ENCODE measurements around the gene ADSS1.

ADSS1 gene

GRCh38 chr14:104715416-104715815, 8.6 kb upstream of the ADSS1 start:
- Histone ChIP-seq H3K27ac (ENCODE audit: low read length, poor library complexity, severe bottlenecking) (no peak overlapping the region), H3K9me3 (ENCODE audit: control insufficient read depth, low read length) (no peaks in the 10 kb centered on the region), H3K27me3 (ENCODE audit: control insufficient read depth in 1 of 2, insufficient read depth in 1 of 2, low read length in 2 of 2) (no peaks in the 10 kb centered on the region), H2BK15ac (ENCODE audit: low read depth, poor library complexity, severe bottlenecking) (no peak overlapping the region), H3K4ac (ENCODE audit: low read depth in 1 of 2, low read length in 2 of 2) (no peak overlapping the region), H3K18ac (ENCODE audit: low read depth in 1 of 2, low read length in 2 of 2) (no peak overlapping the region), H3K4me1 (ENCODE audit: control insufficient read depth, insufficient read depth, low read depth, low read length) (peaks cover 2% of the 10 kb centered on the region), H3K79me1 (replicated peaks; ENCODE audit: low read length, poor library complexity, severe bottlenecking) (peaks cover 15% of the 10 kb centered on the region), H2BK12ac (ENCODE audit: low read length in 2 of 2) (no peak overlapping the region), H4K8ac (ENCODE audit: low read length) (no peak overlapping the region), H3K4me3 (ENCODE audit: insufficient read depth in 1 of 2, low read depth in 1 of 2, low read length in 2 of 2) (no peak overlapping the region), H3K9ac (ENCODE audit: low read length) (no peak overlapping the region), H3K4me2 (ENCODE audit: low read length, poor library complexity, severe bottlenecking) (no peak overlapping the region), H2AFZ (ENCODE audit: low read depth, low read length) (no peak overlapping the region), H2BK120ac (ENCODE audit: low read depth, low read length) (no peak overlapping the region), H2BK5ac (ENCODE audit: low read depth, low read length, poor library complexity, severe bottlenecking) (no peak overlapping the region), H3K36me3 (ENCODE audit: control insufficient read depth in 1 of 2, insufficient read depth in 2 of 2, low read depth in 1 of 2, low read length in 2 of 2) (peaks cover 82 to 98% of the 10 kb centered on the region in 2 experiments), H3K14ac (ENCODE audit: low read length in 2 of 2) (no peak overlapping the region), H2AK5ac (ENCODE audit: low read length, severe bottlenecking) (no peak overlapping the region), H4K91ac (ENCODE audit: low read length) (no peak overlapping the region), H3K23ac (ENCODE audit: low read length in 2 of 2) (no peak overlapping the region)
- no peak for DNase-seq
- 96% methylated on average over 18 of the region's 18 CpGs for WGBS

- no peak for DNase-seq
- Histone ChIP-seq H3K14ac (ENCODE audit: low read length in 2 of 2) (no peak overlapping the region), H3K9me3 (ENCODE audit: control insufficient read depth, low read length) (no peaks in the 10 kb centered on the region), H3K4ac (ENCODE audit: low read depth in 1 of 2, low read length in 2 of 2) (no peak overlapping the region), H3K36me3 (ENCODE audit: control insufficient read depth in 1 of 2, insufficient read depth in 2 of 2, low read depth in 1 of 2, low read length in 2 of 2) (peaks cover 78 to 95% of the 10 kb centered on the region in 2 experiments), H3K79me1 (replicated peaks; ENCODE audit: low read length, poor library complexity, severe bottlenecking) (peaks cover 15% of the 10 kb centered on the region), H2BK120ac (ENCODE audit: low read depth, low read length) (no peak overlapping the region), H2BK5ac (ENCODE audit: low read depth, low read length, poor library complexity, severe bottlenecking) (no peak overlapping the region), H3K23ac (ENCODE audit: low read length in 2 of 2) (no peak overlapping the region), H3K18ac (ENCODE audit: low read depth in 1 of 2, low read length in 2 of 2) (no peak overlapping the region), H3K4me1 (ENCODE audit: control insufficient read depth, insufficient read depth, low read depth, low read length) (peaks cover 2% of the 10 kb centered on the region), H2BK12ac (ENCODE audit: low read length in 2 of 2) (no peak overlapping the region), H3K4me3 (ENCODE audit: insufficient read depth in 1 of 2, low read depth in 1 of 2, low read length in 2 of 2) (no peak overlapping the region), H4K8ac (ENCODE audit: low read length) (no peak overlapping the region), H3K27ac (ENCODE audit: low read length, poor library complexity, severe bottlenecking) (no peak overlapping the region), H4K91ac (ENCODE audit: low read length) (no peak overlapping the region), H3K27me3 (ENCODE audit: control insufficient read depth in 1 of 2, insufficient read depth in 1 of 2, low read length in 2 of 2) (no peaks in the 10 kb centered on the region), H3K9ac (ENCODE audit: low read length) (no peak overlapping the region), H2AFZ (ENCODE audit: low read depth, low read length) (no peak overlapping the region), H2AK5ac (ENCODE audit: low read length, severe bottlenecking) (no peak overlapping the region), H2BK15ac (ENCODE audit: low read depth, poor library complexity, severe bottlenecking) (no peak overlapping the region), H3K4me2 (ENCODE audit: low read length, poor library complexity, severe bottlenecking) (no peak overlapping the region)
- 93% methylated on average over 12 of the region's 12 CpGs for WGBS
These were observed 8.2 kb upstream of the ADSS1 start for GRCh38 chr14:104715871-104716270.

GRCh38 chr14:104717137-104717536, 6.9 kb upstream of the ADSS1 start:
- Histone ChIP-seq H3K27me3 (ENCODE audit: control insufficient read depth in 1 of 2, insufficient read depth in 1 of 2, low read length in 2 of 2) (no peaks in the 10 kb centered on the region), H2BK5ac (ENCODE audit: low read depth, low read length, poor library complexity, severe bottlenecking) (no peak overlapping the region), H3K18ac (ENCODE audit: low read depth in 1 of 2, low read length in 2 of 2) (no peak overlapping the region), H2AFZ (ENCODE audit: low read depth, low read length) (no peak overlapping the region), H3K9ac (ENCODE audit: low read length) (no peak overlapping the region), H3K36me3 (ENCODE audit: control insufficient read depth in 1 of 2, insufficient read depth in 2 of 2, low read depth in 1 of 2, low read length in 2 of 2) (peaks cover 74 to 91% of the 10 kb centered on the region in 2 experiments), H2BK12ac (ENCODE audit: low read length in 2 of 2) (no peak overlapping the region), H3K4me1 (ENCODE audit: control insufficient read depth, insufficient read depth, low read depth, low read length) (peaks cover 7% of the 10 kb centered on the region), H3K23ac (ENCODE audit: low read length in 2 of 2) (no peak overlapping the region), H3K4ac (ENCODE audit: low read depth in 1 of 2, low read length in 2 of 2) (no peak overlapping the region), H4K8ac (ENCODE audit: low read length) (no peak overlapping the region), H4K91ac (ENCODE audit: low read length) (no peak overlapping the region), H3K27ac (ENCODE audit: low read length, poor library complexity, severe bottlenecking) (no peak overlapping the region), H3K4me2 (ENCODE audit: low read length, poor library complexity, severe bottlenecking) (no peak overlapping the region), H2AK5ac (ENCODE audit: low read length, severe bottlenecking) (no peak overlapping the region), H3K4me3 (ENCODE audit: insufficient read depth in 1 of 2, low read depth in 1 of 2, low read length in 2 of 2) (no peak overlapping the region), H3K9me3 (ENCODE audit: control insufficient read depth, low read length) (no peaks in the 10 kb centered on the region), H3K14ac (ENCODE audit: low read length in 2 of 2) (no peak overlapping the region), H3K79me1 (replicated peaks; ENCODE audit: low read length, poor library complexity, severe bottlenecking) (peaks cover 12% of the 10 kb centered on the region), H2BK120ac (ENCODE audit: low read depth, low read length) (no peak overlapping the region), H2BK15ac (ENCODE audit: low read depth, poor library complexity, severe bottlenecking) (no peak overlapping the region)
- WGBS: 93% methylated on average over 19 of the region's 22 CpGs
- no peak for DNase-seq

- WGBS: 92% methylated on average over 20 of the region's 20 CpGs
- no peak overlapping the region for H3K4ac ChIP-seq (ENCODE audit: low read depth in 1 of 2, low read length in 2 of 2)
- H3K4me3 ChIP-seq (ENCODE audit: insufficient read depth in 1 of 2, low read depth in 1 of 2, low read length in 2 of 2): no peak overlapping the region
- H2BK5ac ChIP-seq (ENCODE audit: low read depth, low read length, poor library complexity, severe bottlenecking): no peak overlapping the region
- H3K14ac ChIP-seq (ENCODE audit: low read length in 2 of 2): no peak overlapping the region
- no peak overlapping the region for H2BK120ac ChIP-seq (ENCODE audit: low read depth, low read length)
- no peaks in the 10 kb centered on the region for H3K9me3 ChIP-seq (ENCODE audit: control insufficient read depth, low read length)
- H3K4me2 ChIP-seq (ENCODE audit: low read length, poor library complexity, severe bottlenecking): no peak overlapping the region
- peaks cover 13% of the 10 kb centered on the region for H3K79me1 ChIP-seq (replicated peaks; ENCODE audit: low read length, poor library complexity, severe bottlenecking)
- H3K4me1 ChIP-seq (ENCODE audit: control insufficient read depth, insufficient read depth, low read depth, low read length): peaks cover 12% of the 10 kb centered on the region
- H3K18ac ChIP-seq (ENCODE audit: low read depth in 1 of 2, low read length in 2 of 2): no peak overlapping the region
- no peak overlapping the region for H4K91ac ChIP-seq (ENCODE audit: low read length)
- H2BK15ac ChIP-seq (ENCODE audit: low read depth, poor library complexity, severe bottlenecking): no peak overlapping the region
- H3K27me3 ChIP-seq (ENCODE audit: control insufficient read depth in 1 of 2, insufficient read depth in 1 of 2, low read length in 2 of 2): no peaks in the 10 kb centered on the region
- no peak overlapping the region for H2AK5ac ChIP-seq (ENCODE audit: low read length, severe bottlenecking)
- H2AFZ ChIP-seq (ENCODE audit: low read depth, low read length): no peak overlapping the region
- no peak for DNase-seq
- no peak overlapping the region for H4K8ac ChIP-seq (ENCODE audit: low read length)
- H3K9ac ChIP-seq (ENCODE audit: low read length): no peak overlapping the region
- peaks cover 69 to 88% of the 10 kb centered on the region in 2 experiments for H3K36me3 ChIP-seq (ENCODE audit: control insufficient read depth in 1 of 2, insufficient read depth in 2 of 2, low read depth in 1 of 2, low read length in 2 of 2)
- H2BK12ac ChIP-seq (ENCODE audit: low read length in 2 of 2): no peak overlapping the region
- H3K27ac ChIP-seq (ENCODE audit: low read length, poor library complexity, severe bottlenecking): no peak overlapping the region
- no peak overlapping the region for H3K23ac ChIP-seq (ENCODE audit: low read length in 2 of 2)
These were observed 6.4 kb upstream of the ADSS1 start for GRCh38 chr14:104717646-104718045.

All from mesenchymal stem cell (in vitro differentiated cells and primary cell).